GM12892 (cell line): ENCODE results near the gene ASTN2.

Experiments used
- POLR2AphosphoS5 ChIP-seq: IDR thresholded peaks from 2 replicates; pipeline ENCODE4 v1.6.1; 2011; ENCODE audit warnings: low read depth, low read length, control low read depth
- TAF1 ChIP-seq: IDR thresholded peaks from 2 replicates; pipeline ENCODE4 v1.6.1; 2011; ENCODE audit warnings: low read depth, mild to moderate bottlenecking, control low read depth, low read length, borderline replicate concordance

GRCh38 chr9:117234103-117234502 lies 180.8 kb downstream of the ASTN2 start:
- TF ChIP-seq TAF1: no peak
- TF ChIP-seq POLR2AphosphoS5: no peak
